OCI-LY3 (cell line): Measurements from ENCODE around the gene STAT4.
A peak's percentile ranks its signal among the peaks of the same experiment; 100 is the strongest.

Source experiments
- H2AFZ ChIP-seq: fragments of 200-600, 300-600 bp; shearing (Covaris generic); 2 replicates; pipeline ENCODE4 v1.6.0; 2014; ENCODE audit warnings: antibody characterized with exemption, low read depth, low read length
- H3K27ac ChIP-seq: fragments of 200-600, 300-600 bp; sonication (generic); 2 replicates; pipeline ENCODE4 v1.5.1; 2014; ENCODE audit warnings: mild to moderate bottlenecking, low read length, moderate library complexity, mixed read lengths
- H3K27me3 ChIP-seq: fragments of 200-600, 300-600 bp; sonication (generic); 2 replicates; pipeline ENCODE4 v1.6.1; 2014; ENCODE audit warnings: low read depth, low read length, mixed read lengths
- H3K36me3 ChIP-seq: fragments of 200-600, 300-600 bp; sonication (generic); replicated peaks from 2 replicates; pipeline ENCODE3; 2014; ENCODE audit warnings: low read depth, low read length, mixed read lengths
- H3K4me1 ChIP-seq: fragments of 300-600, 200-600 bp; sonication (generic); 2 replicates; pipeline ENCODE4 v1.6.1; 2014; ENCODE audit warnings: low read length, mixed read lengths
- H3K4me2 ChIP-seq: fragments of 200-600, 300-600 bp; sonication (generic); 2 replicates; pipeline ENCODE4 v1.6.1; 2014; ENCODE audit warnings: low read length, mixed read lengths
- H3K4me3 ChIP-seq: fragments of 300-600, 200-600 bp; sonication (generic); 2 replicates; pipeline ENCODE4 v1.5.1; 2014; ENCODE audit warnings: antibody characterized with exemption, mild to moderate bottlenecking, low read length, moderate library complexity
- H3K79me2 ChIP-seq: fragments of 300-600, 200-600 bp; shearing (Covaris generic); 2 replicates; pipeline ENCODE4 v1.6.1; 2014; ENCODE audit warnings: mild to moderate bottlenecking, low read length, mixed read lengths
- H3K9ac ChIP-seq: fragments of 300-600, 200-600 bp; shearing (Covaris generic); 2 replicates; pipeline ENCODE4 v1.6.0; 2014; ENCODE audit warnings: mild to moderate bottlenecking, low read length, moderate library complexity
- H3K9me3 ChIP-seq: fragments of 200-600, 300-600 bp; shearing (Covaris generic); 2 replicates; pipeline ENCODE4 v1.6.1; 2014; ENCODE audit warnings: low read length, mixed read lengths; ENCODE audit not compliant: insufficient read depth
- H4K20me1 ChIP-seq: fragments of 200-600, 300-600 bp; sonication (generic); 2 replicates; pipeline ENCODE4 v1.6.1; 2016; ENCODE audit warnings: low read length, mixed read lengths; ENCODE audit not compliant: insufficient read depth
- CTCF ChIP-seq: fragments of 200-600, 300-600 bp; sonication (generic); IDR thresholded peaks from 2 replicates; pipeline ENCODE4 v1.5.1; 2014; ENCODE audit warnings: antibody characterized with exemption, low read length, low read depth
- EZH2phosphoT487 ChIP-seq: fragments of 200-600 bp; shearing (Covaris generic); IDR thresholded peaks from 2 replicates; pipeline ENCODE4 v1.6.1; 2018; ENCODE audit warnings: antibody characterized with exemption, mixed run types, low read depth

The STAT4 gene

GRCh38 chr2:191177751-191178736 lies 27.2 kb upstream of the STAT4 start:
- Histone ChIP-seq H3K27ac (no peak overlapping the region), H3K79me2 (no peaks in the 10 kb centered on the region), H3K4me3 (no peak overlapping the region), H3K9me3 (no peaks in the 10 kb centered on the region), H4K20me1 (no peaks in the 10 kb centered on the region), H3K4me1 (peaks cover 14% of the 10 kb centered on the region), H3K36me3 (no peaks in the 10 kb centered on the region), H3K27me3 (0 out of 2 replicates have a peak, but pooled peaks cover 3% of the 10 kb centered on the region), H3K4me2 (no peak overlapping the region), H3K9ac (no peak overlapping the region), H2AFZ (no peak overlapping the region)
- TF ChIP-seq EZH2phosphoT487 (no peak), CTCF (no peak)

- H3K4me1 ChIP-seq, result peaks cover 14% of the 10 kb centered on the region
- TF ChIP-seq CTCF, result no peak
- no peak for TF ChIP-seq EZH2phosphoT487
- no peak overlapping the region for H3K27ac ChIP-seq
- H3K4me2 ChIP-seq, result no peak overlapping the region
- no peak overlapping the region for H3K4me3 ChIP-seq
- no peak overlapping the region for H2AFZ ChIP-seq
- H3K36me3 ChIP-seq, result no peaks in the 10 kb centered on the region
- H3K27me3 ChIP-seq, result 0 out of 2 replicates have a peak, but pooled peaks cover 3% of the 10 kb centered on the region
- no peaks in the 10 kb centered on the region for H3K9me3 ChIP-seq
- no peaks in the 10 kb centered on the region for H4K20me1 ChIP-seq
- no peak overlapping the region for H3K9ac ChIP-seq
- H3K79me2 ChIP-seq, result no peaks in the 10 kb centered on the region
Observed at GRCh38 chr2:191176801-191177438, 26.1 kb upstream of the STAT4 start.

- no peak overlapping the region for H3K4me3 ChIP-seq
- TF ChIP-seq EZH2phosphoT487 (no peak), CTCF (no peak)
- H3K27ac ChIP-seq, result no peak overlapping the region
- 0 out of 2 replicates have a peak, but pooled peaks cover 6% of the 10 kb centered on the region for H3K27me3 ChIP-seq
- H3K9ac ChIP-seq, result no peak overlapping the region
- H2AFZ ChIP-seq, result no peak overlapping the region
- H3K4me2 ChIP-seq, result peak overlapping the region; percentile 46
- H3K79me2 ChIP-seq, result no peaks in the 10 kb centered on the region
- H3K36me3 ChIP-seq, result no peaks in the 10 kb centered on the region
- no peaks in the 10 kb centered on the region for H4K20me1 ChIP-seq
- H3K9me3 ChIP-seq, result no peaks in the 10 kb centered on the region
- H3K4me1 ChIP-seq, result peaks cover 14% of the 10 kb centered on the region
Observed at GRCh38 chr2:191176305-191176704, 25.5 kb upstream of the STAT4 start.

- H3K4me3 ChIP-seq, result no peak overlapping the region
- no peaks in the 10 kb centered on the region for H3K36me3 ChIP-seq
- no peak overlapping the region for H3K9ac ChIP-seq
- no peaks in the 10 kb centered on the region for H3K9me3 ChIP-seq
- no peak overlapping the region for H3K4me2 ChIP-seq
- H3K27ac ChIP-seq, result no peak overlapping the region
- peaks cover 14% of the 10 kb centered on the region for H3K4me1 ChIP-seq
- no peak overlapping the region for H2AFZ ChIP-seq
- peaks cover 11% of the 10 kb centered on the region for H3K27me3 ChIP-seq
- no peaks in the 10 kb centered on the region for H3K79me2 ChIP-seq
- no peaks in the 10 kb centered on the region for H4K20me1 ChIP-seq
- TF ChIP-seq CTCF (no peak), EZH2phosphoT487 (no peak)
Observed at GRCh38 chr2:191174442-191174841, 23.6 kb upstream of the STAT4 start.
